GM12874 (cell line): ENCODE measurements around the gene FHOD3.

ENCODE experiments used
- CTCF ChIP-seq: IDR thresholded peaks from 2 replicates; pipeline ENCODE4 v1.5.1; 2011; ENCODE audit warnings: low read depth, mild to moderate bottlenecking, control low read depth, low read length, moderate library complexity; ENCODE audit not compliant: insufficient read depth

The FHOD3 gene

DNA sequence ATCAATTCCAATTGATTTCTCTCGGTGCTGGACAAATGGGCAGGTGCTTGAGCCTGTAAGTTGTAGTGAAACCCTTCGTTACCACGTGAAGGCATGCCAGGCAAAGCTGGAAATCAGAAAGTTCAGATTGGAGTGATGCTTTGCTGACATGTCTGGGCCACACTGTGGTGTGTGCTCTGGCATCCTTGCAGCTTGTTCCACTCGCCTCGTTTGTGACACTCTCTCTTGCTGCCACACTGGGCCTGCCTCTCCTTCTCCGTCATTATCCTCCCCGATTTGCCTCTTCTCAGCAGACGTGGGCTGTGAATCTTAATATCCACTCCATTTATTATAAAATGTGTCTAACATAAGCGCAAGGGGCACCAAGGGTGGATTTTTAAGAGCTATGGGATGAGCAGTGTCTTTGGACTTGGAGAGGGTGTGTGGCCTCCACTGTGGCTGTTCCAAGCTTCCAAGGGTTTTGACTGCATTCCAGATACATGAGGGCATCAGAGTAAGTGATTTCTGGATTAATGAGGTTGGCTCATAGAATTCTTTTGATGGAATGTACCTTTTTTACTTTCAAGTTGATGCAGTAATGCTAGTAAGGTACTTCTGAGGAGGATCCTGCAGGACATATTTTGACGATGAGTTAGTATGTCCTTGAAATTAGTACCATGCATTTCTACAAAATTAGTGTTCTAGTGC lies 292.5 kb downstream of the FHOD3 start:
- TF ChIP-seq CTCF: no peak

GRCh38 chr18:36590621-36591580 lies 293.4 kb downstream of the FHOD3 start:
- no peak for TF ChIP-seq CTCF

DNA sequence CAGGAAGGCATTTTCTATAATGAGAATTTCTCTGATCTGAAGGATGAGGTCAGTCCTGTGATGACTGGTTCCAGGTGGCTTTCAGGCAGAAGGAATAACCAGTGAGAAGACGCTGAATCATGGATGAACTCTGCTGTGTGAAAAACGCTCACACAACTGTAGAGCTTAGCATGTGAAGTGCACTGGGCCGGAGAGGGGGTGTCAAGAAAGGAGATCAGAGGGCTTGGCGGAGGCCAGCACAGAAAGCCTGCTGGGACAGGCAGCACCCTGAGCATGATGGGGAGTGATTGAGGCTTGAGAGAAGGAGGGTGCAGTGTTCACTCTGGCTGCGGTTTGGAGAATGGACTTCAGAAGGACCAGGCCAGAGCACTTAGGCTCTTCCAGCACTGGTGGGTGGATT lies 294.8 kb downstream of the FHOD3 start:
- TF ChIP-seq CTCF: no peak

DNA sequence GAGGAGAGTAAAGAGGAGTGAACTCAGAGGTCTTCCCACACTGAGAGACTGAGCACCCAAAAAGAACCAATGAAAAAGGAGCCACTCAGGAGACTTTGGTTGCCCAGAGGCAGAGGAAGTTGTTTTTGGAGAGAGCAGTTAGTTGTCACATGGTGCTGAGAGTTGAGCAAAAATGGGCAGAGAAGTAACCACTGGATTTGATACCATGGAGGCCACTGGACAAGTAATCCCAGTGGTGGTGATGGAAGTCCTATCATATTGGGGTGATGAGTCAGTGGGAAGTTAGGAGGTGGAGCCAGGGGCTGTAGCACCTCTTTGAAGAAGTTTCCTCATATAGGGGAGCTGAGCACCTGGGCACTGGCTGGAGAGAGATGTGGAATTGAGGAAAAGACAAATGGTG lies 295.5 kb downstream of the FHOD3 start:
- TF ChIP-seq CTCF: no peak

DNA sequence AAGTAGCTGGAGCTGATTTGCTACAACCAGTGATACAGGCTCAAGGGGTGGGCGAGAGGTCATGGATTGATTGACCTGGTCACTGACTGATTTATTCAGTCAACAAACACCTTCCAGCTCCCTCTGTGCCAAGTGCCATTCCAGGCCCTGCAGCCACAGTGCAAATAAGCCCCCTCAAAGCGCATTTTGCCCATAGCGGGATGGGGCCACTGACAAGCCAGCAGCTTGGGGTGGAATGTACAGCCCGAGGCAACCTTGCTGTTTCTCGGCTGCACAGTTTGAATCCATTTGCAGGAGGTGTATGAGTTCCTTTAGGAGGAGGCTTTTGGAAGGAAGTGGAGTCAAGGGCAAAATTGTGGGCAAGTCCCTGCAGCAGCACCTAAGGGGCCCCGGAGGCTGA lies 296.1 kb downstream of the FHOD3 start:
- no peak for TF ChIP-seq CTCF

DNA sequence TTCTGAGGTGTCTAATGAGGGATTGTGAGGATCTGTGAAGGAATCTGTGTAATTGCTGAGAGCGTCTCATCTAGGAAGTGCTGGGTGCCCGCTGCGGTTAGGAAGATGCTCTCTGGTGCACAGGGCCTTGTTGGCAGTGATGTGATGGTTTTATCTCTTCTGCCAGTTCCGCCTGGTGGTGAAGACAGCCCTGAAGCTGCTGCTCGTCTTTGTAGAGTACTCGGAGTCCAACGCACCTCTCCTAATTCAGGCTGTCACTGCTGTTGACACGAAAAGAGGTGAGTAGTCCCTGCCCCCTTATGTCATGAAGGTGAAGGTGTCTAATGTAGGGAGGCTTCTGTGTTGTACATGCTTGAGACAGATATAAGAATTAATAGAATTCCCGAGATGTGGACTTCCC lies 297.1 kb downstream of the FHOD3 start:
- TF ChIP-seq CTCF: no peak

DNA sequence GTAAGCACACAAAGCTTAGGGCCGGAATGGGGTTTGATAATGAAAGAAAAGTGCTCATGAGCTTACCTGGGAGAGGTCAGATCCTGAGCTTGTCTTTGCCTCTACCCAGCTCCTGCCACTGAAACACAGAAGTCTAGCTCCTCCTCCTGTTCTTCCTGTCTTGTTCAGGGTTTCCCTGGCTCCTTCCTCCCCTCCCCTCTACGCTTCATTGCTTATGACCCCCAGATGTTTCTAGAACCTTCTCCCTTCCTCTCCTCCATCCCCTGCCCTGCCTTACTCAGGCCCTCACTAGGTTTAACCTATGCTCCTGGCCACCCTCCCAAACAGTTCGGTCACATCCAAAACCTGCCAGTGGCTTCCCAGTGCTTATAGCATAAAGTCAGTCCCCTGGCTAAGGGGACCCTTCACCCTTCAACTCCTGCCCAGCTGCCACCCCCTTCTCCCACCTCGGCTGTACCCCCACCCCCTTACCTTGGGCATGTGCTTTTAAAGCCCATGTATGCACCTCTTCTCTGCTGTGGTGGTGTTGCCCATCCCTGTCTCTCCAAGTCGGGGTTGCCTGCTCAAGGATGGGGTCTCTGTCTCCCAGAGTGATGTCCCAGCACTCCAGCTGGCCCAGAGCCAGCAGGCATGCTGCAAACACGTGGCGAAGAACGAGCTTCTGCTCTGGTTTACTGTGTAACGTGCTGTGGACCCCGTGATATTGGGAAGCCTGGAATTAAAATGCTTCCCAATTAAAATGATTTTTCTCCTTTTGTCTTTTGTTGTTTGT lies 297.7 kb downstream of the FHOD3 start:
- no peak for TF ChIP-seq CTCF
